Measurements from ENCODE around the gene SPHK2. TPM values are rescaled to one million over a fixed set of nuclear protein-coding genes. Genes with fewer than 3 reads are reported as not detected.
A peak's percentile ranks its signal among the peaks of the same experiment; 100 is the strongest.

The SPHK2 gene, protein sequence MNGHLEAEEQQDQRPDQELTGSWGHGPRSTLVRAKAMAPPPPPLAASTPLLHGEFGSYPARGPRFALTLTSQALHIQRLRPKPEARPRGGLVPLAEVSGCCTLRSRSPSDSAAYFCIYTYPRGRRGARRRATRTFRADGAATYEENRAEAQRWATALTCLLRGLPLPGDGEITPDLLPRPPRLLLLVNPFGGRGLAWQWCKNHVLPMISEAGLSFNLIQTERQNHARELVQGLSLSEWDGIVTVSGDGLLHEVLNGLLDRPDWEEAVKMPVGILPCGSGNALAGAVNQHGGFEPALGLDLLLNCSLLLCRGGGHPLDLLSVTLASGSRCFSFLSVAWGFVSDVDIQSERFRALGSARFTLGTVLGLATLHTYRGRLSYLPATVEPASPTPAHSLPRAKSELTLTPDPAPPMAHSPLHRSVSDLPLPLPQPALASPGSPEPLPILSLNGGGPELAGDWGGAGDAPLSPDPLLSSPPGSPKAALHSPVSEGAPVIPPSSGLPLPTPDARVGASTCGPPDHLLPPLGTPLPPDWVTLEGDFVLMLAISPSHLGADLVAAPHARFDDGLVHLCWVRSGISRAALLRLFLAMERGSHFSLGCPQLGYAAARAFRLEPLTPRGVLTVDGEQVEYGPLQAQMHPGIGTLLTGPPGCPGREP
- 16.3 and 18.2 TPM in 2 replicates for total RNA-seq (2022)
- percentile 63 among the genes with signal in this experiment for Bru-seq, nascent RNA
- BruChase-seq, experiment 1, labeled RNA remaining after a 6-hour chase: percentile 61 among the genes with signal in this experiment
- percentile 68 among the genes with signal in this experiment for BruChase-seq, experiment 2, labeled RNA remaining after a 2-hour chase
- long read RNA-seq, transcript SPHK2-206 (7 exons, 2,866 nt): major isoform, 7 of 33 reads
- long read RNA-seq, partial matches to known transcripts: 16 of 33 reads
- long read RNA-seq, other reads (novel, unspliced or antisense): 6 of 33 reads

DNA sequence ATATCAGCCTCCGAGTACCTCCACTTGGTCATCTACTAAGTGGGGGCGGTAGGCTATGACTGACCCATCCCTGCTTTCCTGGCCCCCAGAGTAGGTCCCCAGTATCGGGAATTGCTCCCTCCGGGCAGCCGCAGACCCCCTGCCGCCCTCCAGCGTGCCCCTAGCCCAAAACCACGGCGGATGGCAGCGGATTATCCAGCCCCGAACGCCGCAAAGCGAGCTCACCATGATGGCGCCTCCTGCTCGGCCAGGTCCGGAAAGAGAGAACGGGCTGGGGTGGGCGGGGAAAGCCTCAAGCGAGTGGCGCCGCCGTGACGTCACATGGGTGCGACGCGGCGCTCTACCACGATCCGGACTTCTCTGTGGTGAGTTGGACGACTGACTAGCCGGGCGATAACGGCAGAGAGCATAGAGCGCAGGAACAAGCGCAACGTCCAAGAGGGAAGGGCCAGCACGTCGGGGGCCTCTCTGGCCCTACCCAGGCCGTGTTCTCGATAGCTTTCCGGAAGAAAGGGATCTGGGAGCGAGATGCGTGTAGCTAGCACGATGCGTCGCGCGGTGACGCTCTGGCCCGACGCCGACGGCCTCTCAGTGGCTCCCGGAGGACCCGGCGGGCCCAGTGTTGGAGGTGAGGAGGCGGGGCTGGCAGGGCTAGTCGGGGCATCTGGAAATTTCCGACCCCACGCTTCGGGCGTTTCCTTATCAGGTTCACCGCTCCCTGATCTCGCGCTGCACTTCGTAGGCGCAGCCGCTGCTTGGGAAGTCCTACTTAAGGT is at the start of gene SPHK2, which contains the start of gene RPL18:
Gene SPHK2, plus strand, starts transcription at position 591 of the 776 bp plus-strand sequence. CDS start 1,009 bp downstream, outside the sequence.
Gene RPL18, minus strand, starts transcription at position 263 of the 776 bp plus-strand sequence. Its CDS starts 35 bp downstream, at position 228.
- intact Hi-C loops (cut with micrococcal nuclease): loop anchor here (2.0 kb wide), 1 partner anchor 16 kb away; no protein-coding TSS in a partner anchor
- TF ChIP-seq, protein P1, sequence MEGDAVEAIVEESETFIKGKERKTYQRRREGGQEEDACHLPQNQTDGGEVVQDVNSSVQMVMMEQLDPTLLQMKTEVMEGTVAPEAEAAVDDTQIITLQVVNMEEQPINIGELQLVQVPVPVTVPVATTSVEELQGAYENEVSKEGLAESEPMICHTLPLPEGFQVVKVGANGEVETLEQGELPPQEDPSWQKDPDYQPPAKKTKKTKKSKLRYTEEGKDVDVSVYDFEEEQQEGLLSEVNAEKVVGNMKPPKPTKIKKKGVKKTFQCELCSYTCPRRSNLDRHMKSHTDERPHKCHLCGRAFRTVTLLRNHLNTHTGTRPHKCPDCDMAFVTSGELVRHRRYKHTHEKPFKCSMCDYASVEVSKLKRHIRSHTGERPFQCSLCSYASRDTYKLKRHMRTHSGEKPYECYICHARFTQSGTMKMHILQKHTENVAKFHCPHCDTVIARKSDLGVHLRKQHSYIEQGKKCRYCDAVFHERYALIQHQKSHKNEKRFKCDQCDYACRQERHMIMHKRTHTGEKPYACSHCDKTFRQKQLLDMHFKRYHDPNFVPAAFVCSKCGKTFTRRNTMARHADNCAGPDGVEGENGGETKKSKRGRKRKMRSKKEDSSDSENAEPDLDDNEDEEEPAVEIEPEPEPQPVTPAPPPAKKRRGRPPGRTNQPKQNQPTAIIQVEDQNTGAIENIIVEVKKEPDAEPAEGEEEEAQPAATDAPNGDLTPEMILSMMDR (IDR thresholded peaks at IDR 0.05; ENCODE audit: unreplicated experiment): no peak
- CTCF ChIA-PET: interaction anchor here (0.6 to 1.2 kb wide), 4 partner anchors 7 to 132 kb away, joined by 4 to 5 read pairs (median 4); no protein-coding TSS in a partner anchor
- Mint-ChIP-seq H3K4me3 (ENCODE audit: unreplicated experiment) (peak within 1 kb of the TSS; percentile 87), H3K27ac (ENCODE audit: low read depth, unreplicated experiment) (peak within 1 kb of the TSS; percentile 96), H3K4me1 (ENCODE audit: insufficient read depth, unreplicated experiment) (peaks cover 52% of the 10 kb centered on the region), H3K27me3 (ENCODE audit: insufficient read depth, unreplicated experiment) (no peaks in the 10 kb centered on the region), H3K9me3 (ENCODE audit: unreplicated experiment) (no peaks in the 10 kb centered on the region), H3K36me3 (ENCODE audit: insufficient read depth, unreplicated experiment) (peaks cover 70% of the 10 kb centered on the region)
- POLR2A ChIA-PET: interaction anchor here (0.6 to 7.2 kb wide), 33 partner anchors 9 to 1362 kb away, joined by 3 to 108 read pairs (median 4); partner anchors contain the start of genes CA11, CARD8, CCDC9 and DBP
- no TSS peak for BruUV-seq (replicated peaks)
- peak; percentile 99 for DNase-seq (ENCODE audit: unreplicated experiment)

GRCh38 chr19:48569814-48570213 is 49.5 kb upstream of the SPHK2 start:
- Mint-ChIP-seq H3K27ac (ENCODE audit: low read depth, unreplicated experiment) (no peak overlapping the region), H3K36me3 (ENCODE audit: insufficient read depth, unreplicated experiment) (no peaks in the 10 kb centered on the region), H3K9me3 (ENCODE audit: unreplicated experiment) (no peaks in the 10 kb centered on the region), H3K4me1 (ENCODE audit: insufficient read depth, unreplicated experiment) (peaks cover 24% of the 10 kb centered on the region), H3K27me3 (ENCODE audit: insufficient read depth, unreplicated experiment) (no peaks in the 10 kb centered on the region), H3K4me3 (ENCODE audit: unreplicated experiment) (no peak overlapping the region)
- POLR2A ChIA-PET: no interaction called here
- DNase-seq (ENCODE audit: unreplicated experiment): no peak
- intact Hi-C loops (cut with micrococcal nuclease): no loop called here
- TF ChIP-seq, protein P1 (IDR thresholded peaks at IDR 0.05; ENCODE audit: unreplicated experiment): no peak
- BruUV-seq (replicated peaks): no TSS peak
- CTCF ChIA-PET: no interaction called here

DNA sequence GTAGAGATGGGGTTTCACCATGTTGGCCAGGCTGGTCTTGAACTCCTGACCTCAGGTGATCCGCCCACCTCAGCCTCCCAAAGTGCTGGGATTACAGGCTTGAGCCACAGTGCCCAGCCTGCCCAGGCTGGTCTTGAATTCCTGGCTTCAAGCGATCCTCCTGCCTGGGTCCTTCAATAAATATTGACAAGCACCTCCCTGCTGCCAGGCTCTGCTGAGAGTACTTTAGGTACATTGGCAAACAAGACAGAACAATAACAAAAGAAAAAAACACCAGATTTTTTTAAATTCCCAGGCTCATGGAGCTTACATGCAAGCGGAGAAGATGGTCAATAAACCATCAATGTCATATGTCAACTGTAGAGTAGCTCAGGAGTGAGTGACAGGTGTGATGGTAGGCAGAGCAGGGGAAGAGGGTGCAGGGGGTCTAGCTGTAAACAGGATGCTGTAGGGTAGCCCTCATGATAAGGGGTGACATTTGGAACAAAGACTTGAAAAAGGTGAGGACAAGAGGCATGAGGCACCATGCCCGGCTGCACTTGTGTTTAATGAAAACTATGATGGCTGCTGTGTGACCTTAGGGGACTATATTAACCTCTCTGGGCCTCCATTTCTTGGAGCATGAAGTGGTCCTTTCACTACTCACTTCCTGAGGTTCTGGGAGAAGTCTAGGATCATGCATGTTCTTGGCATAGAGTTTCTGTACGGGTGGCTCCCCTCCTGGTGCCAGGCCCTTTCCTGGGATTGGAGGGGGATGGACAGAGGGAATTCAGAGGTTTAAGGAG is 47.7 kb upstream of the SPHK2 start:
- TF ChIP-seq, protein P1 (IDR thresholded peaks at IDR 0.05; ENCODE audit: unreplicated experiment): no peak
- peaks cover 19% of the 10 kb centered on the region for H3K4me1 Mint-ChIP-seq (ENCODE audit: insufficient read depth, unreplicated experiment)
- H3K27ac Mint-ChIP-seq (ENCODE audit: low read depth, unreplicated experiment): no peak overlapping the region
- ChIA-PET POLR2A (interaction anchor here (1.0 kb wide), 1 partner anchor 250 kb away, joined by 3 read pairs; a partner anchor contains a TSS), CTCF (interaction anchor here (0.6 to 1.4 kb wide), 4 partner anchors 13 to 180 kb away, joined by 3 to 6 read pairs (median 4); no protein-coding TSS in a partner anchor)
- BruUV-seq (replicated peaks): no TSS peak
- H3K27me3 Mint-ChIP-seq (ENCODE audit: insufficient read depth, unreplicated experiment): no peaks in the 10 kb centered on the region
- DNase-seq (ENCODE audit: unreplicated experiment): no peak
- no peaks in the 10 kb centered on the region for H3K36me3 Mint-ChIP-seq (ENCODE audit: insufficient read depth, unreplicated experiment)
- H3K4me3 Mint-ChIP-seq (ENCODE audit: unreplicated experiment): no peak overlapping the region
- intact Hi-C loops (cut with micrococcal nuclease): no loop called here
- H3K9me3 Mint-ChIP-seq (ENCODE audit: unreplicated experiment): no peaks in the 10 kb centered on the region

Data from MCF 10A (cell line).